CD4-positive, alpha-beta T cell treated with Interleukin-10 for 1 hour (primary cell): Measurements from ENCODE around the gene ANAPC10.
"Not testable (repeated sequence)": the region's sequence is repeated elsewhere in the genome, so short reads cannot be mapped to it uniquely, and the experiment has no call there.

ENCODE experiments used
- DNase-seq: peaks from one replicate; pipeline ENCODE4 v3.0.0-alpha.2; 2020

ANAPC10 gene

DNA sequence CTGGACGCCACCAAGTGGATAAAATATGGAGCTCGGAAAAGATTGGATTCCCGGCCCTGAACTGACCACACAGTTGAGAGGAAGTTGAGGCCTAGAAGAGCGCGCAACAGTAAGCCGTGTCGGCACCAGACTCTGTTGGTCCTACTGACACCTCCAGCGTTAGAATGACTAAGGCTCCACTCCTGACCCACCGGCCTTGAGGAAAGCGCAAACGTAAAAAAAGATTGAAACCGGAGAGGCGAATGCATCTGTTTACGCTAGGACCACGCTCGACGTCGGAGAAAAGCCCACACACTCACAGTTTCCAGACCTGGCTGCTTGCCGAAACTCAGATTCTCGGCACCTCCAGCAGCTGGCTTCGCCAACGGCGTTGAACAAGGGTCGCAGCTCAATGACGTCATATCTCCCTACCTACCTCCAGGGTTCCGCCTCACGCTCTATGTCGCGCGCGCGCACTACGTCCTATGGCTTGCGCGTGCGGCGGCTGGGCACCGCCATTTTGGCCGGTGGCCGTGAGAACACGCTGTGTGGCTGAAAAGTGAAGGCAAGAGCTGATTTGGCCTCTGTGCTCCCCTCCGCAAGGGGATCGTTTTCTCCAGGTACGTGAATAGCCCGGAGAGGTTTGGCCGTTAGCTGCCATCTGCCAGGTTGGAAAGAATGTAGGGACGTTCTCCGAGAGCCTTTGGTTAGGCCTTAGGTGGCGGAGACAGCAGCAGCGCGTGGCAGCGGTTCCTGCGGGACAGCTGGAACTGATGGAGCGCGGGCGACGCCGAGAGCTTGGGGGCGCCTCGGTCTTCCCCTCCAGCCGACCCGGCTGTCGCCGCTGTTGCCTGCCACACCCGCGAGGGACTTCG, at the start of gene ANAPC10, which contains the start of gene ABCE1:
ANAPC10 (minus strand) TSS at position 376 of the 854 bp plus-strand sequence. CDS start 2,097 bp downstream, outside the sequence.
ABCE1 (plus strand) TSS at position 491 of the 854 bp plus-strand sequence. CDS start 6,102 bp downstream, outside the sequence.
- peak; percentile 95 for DNase-seq

DNA sequence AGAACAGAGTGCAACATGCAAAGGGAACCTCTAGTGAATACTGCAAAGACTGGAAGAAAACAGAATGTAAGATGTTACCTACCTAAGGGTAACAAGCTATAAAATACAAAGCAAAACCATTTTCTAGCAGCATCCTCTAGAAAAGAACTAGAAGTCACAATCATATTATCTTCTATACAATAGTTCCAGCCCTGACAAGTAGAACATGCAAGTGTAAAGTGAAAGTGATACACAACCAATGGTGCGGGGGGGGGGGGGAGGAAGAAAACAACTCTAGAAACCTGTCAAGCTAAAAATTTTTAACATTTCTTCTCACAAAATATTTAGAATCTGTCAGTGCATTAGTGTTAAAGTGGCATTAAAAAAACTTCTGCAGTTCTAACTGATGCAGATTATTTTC, 38.2 kb upstream of the ANAPC10 start:
- not testable (repeated sequence) for DNase-seq

DNA sequence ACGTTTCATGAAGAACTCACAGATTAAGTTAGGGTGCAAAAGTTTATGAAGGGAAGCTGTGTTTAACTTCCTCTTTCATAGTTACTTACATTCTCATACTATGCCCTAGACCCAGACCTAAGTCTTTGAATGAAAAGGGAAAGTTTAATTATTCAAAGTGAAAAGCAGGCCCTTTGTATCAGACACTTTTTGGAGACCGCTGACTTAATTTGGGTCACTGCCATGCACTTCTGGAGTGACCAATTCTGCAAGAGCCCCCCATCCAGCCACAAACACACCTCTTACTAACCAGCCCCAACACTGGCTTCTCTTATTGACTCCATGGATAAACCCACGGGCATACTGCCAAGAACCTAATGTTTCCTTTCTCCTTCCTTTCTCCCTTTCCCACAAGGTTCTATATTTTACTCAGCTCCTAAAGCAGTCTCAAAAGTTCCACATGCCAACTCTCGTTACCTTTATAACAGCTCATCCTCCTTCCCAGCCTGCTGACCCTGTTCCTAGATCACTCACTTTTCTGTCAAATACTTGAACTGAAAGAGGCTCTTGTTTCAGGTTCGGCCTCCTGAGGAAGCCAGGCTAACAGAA, 34.6 kb upstream of the ANAPC10 start:
- DNase-seq, result no peak

GRCh38 chr4:145131848-145132247, 33.9 kb upstream of the ANAPC10 start:
- DNase-seq, result no peak

DNA sequence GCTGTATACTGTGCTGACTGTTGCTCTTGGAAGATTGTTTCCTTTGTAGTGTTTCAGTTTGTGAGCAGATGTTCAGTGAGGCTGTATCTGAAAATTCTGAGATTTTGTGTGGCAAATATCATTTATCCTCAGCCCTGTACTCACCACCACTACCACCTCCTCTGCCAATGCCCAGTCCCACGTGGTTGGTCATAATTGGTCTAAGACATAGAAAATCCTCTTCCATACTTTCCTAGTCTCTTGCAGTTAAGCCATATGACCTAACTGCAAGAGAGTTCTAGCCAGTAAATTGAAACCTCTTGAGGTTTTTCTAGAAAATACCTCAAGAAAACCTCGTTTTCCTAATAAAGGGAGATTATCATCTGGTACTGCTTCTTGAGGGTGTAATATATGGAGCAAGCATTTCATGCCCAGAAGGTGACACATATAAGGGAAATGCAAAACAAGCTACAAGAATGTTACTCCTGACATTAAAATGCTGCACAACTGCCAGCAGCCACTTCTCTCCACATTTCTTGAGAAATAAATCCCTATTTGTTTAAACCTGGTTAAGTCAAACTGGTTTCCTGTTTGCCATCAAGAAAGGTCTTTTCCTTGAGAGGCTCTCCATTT, 32.9 kb upstream of the ANAPC10 start:
- no peak for DNase-seq

- no peak for DNase-seq
Observed at GRCh38 chr4:145130130-145130529, 32.1 kb upstream of the ANAPC10 start.

DNA sequence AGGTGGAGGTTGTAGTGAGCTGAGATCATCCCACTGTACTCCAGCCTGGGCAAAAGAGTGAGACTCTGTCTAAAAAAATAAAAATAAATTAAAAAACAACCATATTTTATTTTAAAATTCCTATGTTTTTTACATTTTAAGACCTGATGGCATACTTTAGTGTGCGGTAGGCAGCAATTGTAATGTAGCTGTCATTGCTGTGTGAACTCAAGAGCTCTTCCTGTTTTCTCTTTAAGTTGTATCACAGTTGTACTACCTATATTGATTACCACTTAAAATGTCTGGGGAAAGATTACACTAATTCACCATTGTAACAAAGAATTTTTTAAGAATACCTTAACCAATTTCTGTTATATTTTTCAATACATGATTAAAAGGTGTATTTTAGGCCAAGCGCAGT, 27.4 kb upstream of the ANAPC10 start:
- no peak for DNase-seq

GRCh38 chr4:145108128-145108527, 10.1 kb upstream of the ANAPC10 start:
- no peak for DNase-seq

- DNase-seq, result no peak
Observed at GRCh38 chr4:145107126-145107525, 9.1 kb upstream of the ANAPC10 start.

- DNase-seq, result no peak
Observed at GRCh38 chr4:145103496-145103895, 5.5 kb upstream of the ANAPC10 start.

GRCh38 chr4:145102619-145103018, 4.6 kb upstream of the ANAPC10 start:
- DNase-seq, result no peak

DNA sequence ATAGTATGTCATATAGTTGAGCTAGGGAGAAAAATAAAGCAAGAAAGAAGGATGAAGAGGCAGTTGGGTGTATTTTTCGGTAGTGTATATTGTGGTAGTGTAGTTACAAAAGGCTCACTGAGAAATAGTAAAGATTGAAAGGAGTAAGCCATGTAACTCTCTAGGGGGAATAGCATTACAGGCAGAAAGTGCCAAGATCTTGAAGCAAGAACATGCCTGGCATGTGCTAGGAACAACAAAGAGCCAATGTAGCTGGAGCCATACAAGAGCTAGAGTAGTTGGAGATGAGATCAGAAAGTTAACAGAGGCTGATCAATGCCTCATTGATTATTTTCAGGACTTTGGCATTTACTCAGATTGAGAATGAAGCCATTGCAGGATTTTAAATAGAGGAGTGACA, 3.1 kb upstream of the ANAPC10 start:
- DNase-seq, result no peak

- DNase-seq, result no peak
Observed at GRCh38 chr4:145099653-145100052, 1.7 kb upstream of the ANAPC10 start.

GRCh38 chr4:145098675-145099037, 660 bp upstream of the ANAPC10 start:
- peak; percentile 54 for DNase-seq

- no peak for DNase-seq
Observed at GRCh38 chr4:145097331-145097820, 620 bp downstream of the ANAPC10 start.

DNA sequence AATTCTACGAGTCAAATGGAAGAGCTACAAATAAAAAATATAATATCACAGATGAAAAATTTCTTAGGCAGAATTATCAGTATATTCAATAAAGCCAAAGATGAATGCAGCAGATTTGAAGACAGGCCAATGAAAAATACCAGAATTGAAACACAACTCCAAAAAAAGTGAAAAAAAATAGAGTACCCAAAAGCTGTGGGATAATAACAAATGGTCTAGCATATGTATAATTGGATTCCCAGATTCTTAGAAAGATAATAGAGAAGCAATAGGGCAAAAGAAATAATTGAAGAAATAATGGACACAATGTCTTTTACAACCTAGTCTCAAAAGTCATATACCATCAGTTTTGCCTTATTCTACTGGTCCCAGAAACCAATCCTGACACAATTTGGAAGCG, 4.4 kb downstream of the ANAPC10 start:
- no peak for DNase-seq

GRCh38 chr4:145090380-145090779, 7.6 kb downstream of the ANAPC10 start:
- no peak for DNase-seq

DNA sequence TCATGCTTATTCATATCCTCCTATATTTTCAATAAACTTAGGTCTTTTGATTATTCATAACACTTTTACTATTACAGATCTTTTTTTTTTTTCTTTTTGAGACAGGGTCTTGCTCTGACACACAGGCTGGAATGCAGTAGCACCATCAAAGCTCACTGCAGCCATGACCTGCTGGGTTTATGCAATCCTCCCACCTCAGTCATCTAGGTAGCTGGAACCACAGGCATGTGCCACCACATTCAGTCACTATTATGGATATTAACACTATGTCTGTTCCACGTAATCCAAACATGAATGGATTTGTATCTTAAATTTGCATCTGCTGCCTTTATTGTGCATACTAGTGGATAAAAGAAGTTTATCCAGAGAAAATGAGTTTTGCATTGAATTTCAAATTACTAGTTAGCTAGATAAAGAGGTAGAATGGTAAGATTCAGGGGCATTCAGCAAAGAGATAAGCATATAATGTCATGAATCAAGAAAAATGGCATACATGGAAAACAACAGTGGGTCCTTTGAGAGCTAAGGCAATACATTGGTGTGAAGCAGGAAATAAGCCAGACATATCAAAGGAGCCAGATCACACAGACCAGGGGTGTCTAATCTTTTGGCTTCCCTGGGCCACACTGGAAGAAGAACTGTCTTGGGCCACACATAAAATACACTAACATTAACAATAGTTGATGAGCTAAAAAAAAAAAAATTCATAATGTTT, 13.9 kb downstream of the ANAPC10 start:
- DNase-seq, result no peak

DNA sequence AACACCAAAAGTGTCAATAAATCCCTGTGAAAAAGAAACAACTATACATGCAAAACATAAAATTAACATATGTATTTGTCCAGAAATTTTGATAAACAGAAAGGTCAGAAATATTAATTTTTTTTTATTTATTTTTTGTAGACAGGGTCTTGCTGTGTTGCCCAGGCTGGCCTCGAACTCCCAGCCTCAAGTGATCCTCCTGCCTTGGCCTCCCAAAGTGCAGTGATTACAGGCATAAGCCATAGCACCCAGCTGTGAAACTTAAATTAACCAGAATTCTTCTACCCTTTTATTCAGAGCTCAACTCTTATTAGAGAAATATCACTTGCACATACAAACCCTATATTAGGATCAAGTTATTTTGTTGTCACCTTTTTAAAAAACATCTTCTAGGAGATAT, 16.2 kb downstream of the ANAPC10 start:
- no peak for DNase-seq

- no peak for DNase-seq
Observed at GRCh38 chr4:145076469-145076855, 21.5 kb downstream of the ANAPC10 start.

GRCh38 chr4:145075742-145076468, 22.1 kb downstream of the ANAPC10 start:
- no peak for DNase-seq

- no peak for DNase-seq
Observed at GRCh38 chr4:145071560-145071959, 26.4 kb downstream of the ANAPC10 start.
